ENCODE measurements around the gene CYP2S1. TPM values are rescaled to one million over a fixed set of nuclear protein-coding genes. Genes with fewer than 3 reads are reported as not detected.

Gene CYP2S1
- total and polyA plus RNA-seq, 8 donors, result 7.9 to 85.3 (median 27.4) TPM

DNA sequence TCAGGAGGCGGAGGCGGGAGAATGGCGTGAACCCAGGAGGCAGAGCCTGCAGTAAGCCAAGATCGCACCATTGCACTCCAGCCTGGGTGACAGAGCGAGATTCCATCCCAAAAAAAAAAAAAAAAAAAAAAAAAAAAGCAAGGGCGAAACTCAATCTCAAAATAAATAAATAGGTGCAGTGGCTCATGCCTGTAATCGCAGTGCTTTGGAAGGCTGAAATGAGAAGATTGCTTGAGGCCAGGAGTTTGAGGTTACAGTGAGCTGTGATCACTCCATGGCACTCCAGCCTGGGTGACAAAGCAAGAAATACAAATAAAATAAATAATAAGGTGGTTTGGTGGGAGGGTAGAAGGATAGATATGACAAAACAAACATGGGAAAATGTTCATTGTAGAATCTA lies 39.0 kb upstream of the CYP2S1 start:
- Histone ChIP-seq H3K36me3 (no peaks in the 10 kb centered on the region), H3K4me3 (no peak overlapping the region), H3K9me3 (peaks cover 0 to 5% (median 0%) of the 10 kb centered on the region in 4 donors), H3K27ac (no peak overlapping the region), H3K4me1 (peaks cover 0 to under 1% (median 0%) of the 10 kb centered on the region in 4 donors), H3K27me3 (peaks cover 0 to 1% (median 0%) of the 10 kb centered on the region in 3 donors)
- DNase-seq, result no peak
- 67 to 92% (median 84%) methylated on average over 2 to 7 of the region's 7 CpGs for WGBS, 5 donors
- TF ChIP-seq, protein P1, sequence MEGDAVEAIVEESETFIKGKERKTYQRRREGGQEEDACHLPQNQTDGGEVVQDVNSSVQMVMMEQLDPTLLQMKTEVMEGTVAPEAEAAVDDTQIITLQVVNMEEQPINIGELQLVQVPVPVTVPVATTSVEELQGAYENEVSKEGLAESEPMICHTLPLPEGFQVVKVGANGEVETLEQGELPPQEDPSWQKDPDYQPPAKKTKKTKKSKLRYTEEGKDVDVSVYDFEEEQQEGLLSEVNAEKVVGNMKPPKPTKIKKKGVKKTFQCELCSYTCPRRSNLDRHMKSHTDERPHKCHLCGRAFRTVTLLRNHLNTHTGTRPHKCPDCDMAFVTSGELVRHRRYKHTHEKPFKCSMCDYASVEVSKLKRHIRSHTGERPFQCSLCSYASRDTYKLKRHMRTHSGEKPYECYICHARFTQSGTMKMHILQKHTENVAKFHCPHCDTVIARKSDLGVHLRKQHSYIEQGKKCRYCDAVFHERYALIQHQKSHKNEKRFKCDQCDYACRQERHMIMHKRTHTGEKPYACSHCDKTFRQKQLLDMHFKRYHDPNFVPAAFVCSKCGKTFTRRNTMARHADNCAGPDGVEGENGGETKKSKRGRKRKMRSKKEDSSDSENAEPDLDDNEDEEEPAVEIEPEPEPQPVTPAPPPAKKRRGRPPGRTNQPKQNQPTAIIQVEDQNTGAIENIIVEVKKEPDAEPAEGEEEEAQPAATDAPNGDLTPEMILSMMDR (IDR thresholded peaks at IDR 0.05), result no peak
- no peak for TF ChIP-seq EP300 (IDR thresholded peaks at IDR 0.05)
- TF ChIP-seq POLR2AphosphoS5 (IDR thresholded peaks at IDR 0.05), result no peak
- TF ChIP-seq POLR2A (IDR thresholded peaks at IDR 0.05), result no peak
- intact Hi-C loops (cut with DNase I; ENCODE audit: low total_unique reads), result no loop called here

DNA sequence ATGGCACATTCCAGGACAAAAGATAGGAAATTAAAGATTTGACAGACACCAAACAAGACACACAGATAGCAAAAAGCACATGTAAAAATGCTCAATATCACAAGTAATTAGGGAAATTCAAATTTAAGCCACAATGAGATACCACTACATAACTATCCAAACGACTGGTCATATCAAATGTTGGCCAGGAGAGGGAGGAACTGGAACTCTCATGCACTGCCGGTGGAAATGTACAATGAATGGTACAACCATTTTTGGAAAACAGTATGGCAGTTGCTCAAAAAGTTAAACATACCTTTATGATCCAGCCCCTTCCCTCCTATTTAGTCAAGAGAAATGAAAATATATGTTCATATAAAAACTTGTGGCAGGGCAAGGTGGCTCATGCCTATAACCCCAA lies 36.8 kb upstream of the CYP2S1 start:
- Histone ChIP-seq H3K4me3 (no peak overlapping the region), H3K27ac (no peak overlapping the region), H3K9me3 (peaks cover 0 to 5% (median 0%) of the 10 kb centered on the region in 4 donors), H3K27me3 (no peaks in the 10 kb centered on the region), H3K36me3 (no peaks in the 10 kb centered on the region), H3K4me1 (peaks cover 0 to 9% (median 2%) of the 10 kb centered on the region in 4 donors)
- intact Hi-C loops (cut with DNase I; ENCODE audit: low total_unique reads), result no loop called here
- TF ChIP-seq EP300 (IDR thresholded peaks at IDR 0.05), result no peak
- TF ChIP-seq, protein P1 (IDR thresholded peaks at IDR 0.05), result no peak
- no peak for TF ChIP-seq POLR2A (IDR thresholded peaks at IDR 0.05)
- TF ChIP-seq POLR2AphosphoS5 (IDR thresholded peaks at IDR 0.05), result no peak
- DNase-seq, result no peak
- 68 to 79% (median 74%) methylated on average over 2 of the region's 2 CpGs for WGBS, 5 donors

DNA sequence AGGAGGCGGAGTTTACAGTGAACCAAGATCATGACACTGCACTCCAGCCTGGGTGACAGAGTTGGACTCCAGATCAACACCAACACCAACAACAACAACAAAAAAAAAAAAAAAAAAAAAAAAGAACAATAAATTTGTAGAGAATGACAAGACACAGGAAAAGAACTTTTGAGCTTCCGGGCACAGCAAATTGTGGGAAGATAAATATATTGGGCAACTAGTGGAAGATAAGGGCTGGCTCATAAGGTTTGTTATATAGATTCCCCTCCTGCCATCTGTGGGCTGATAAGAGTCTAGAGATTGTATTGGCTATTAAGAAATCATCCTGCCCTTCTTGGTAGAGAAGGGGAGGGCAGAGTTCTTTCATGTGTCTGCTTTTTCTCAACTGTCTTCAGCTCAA lies 33.1 kb upstream of the CYP2S1 start:
- no peak for DNase-seq
- Histone ChIP-seq H3K27me3 (no peaks in the 10 kb centered on the region), H3K4me1 (peaks cover 0 to 9% (median 2%) of the 10 kb centered on the region in 4 donors), H3K36me3 (no peaks in the 10 kb centered on the region), H3K9me3 (peaks cover 0 to 5% (median 0%) of the 10 kb centered on the region in 4 donors), H3K4me3 (no peak overlapping the region), H3K27ac (peak overlapping the region in 4 of 5 donors; percentile 7 to 68 (median 45))
- intact Hi-C loops (cut with DNase I; ENCODE audit: low total_unique reads), result no loop called here
- 66 to 78% (median 73%) methylated on average over 2 of the region's 2 CpGs for WGBS, 5 donors
- TF ChIP-seq POLR2AphosphoS5 (IDR thresholded peaks at IDR 0.05), result no peak
- TF ChIP-seq, protein P1 (IDR thresholded peaks at IDR 0.05), result no peak
- TF ChIP-seq EP300 (IDR thresholded peaks at IDR 0.05), result no peak

GRCh38 chr19:41161903-41162302 lies 31.1 kb upstream of the CYP2S1 start:
- Histone ChIP-seq H3K4me3 (no peak overlapping the region), H3K4me1 (peaks cover 8 to 19% (median 15%) of the 10 kb centered on the region in 4 donors), H3K27me3 (no peaks in the 10 kb centered on the region), H3K27ac (peak overlapping the region in 3 of 5 donors; percentile 53 to 68 (median 56)), H3K9me3 (no peaks in the 10 kb centered on the region), H3K36me3 (no peaks in the 10 kb centered on the region)
- WGBS, 5 donors, result 91 to 94% (median 93%) methylated on average over 5 of the region's 5 CpGs
- DNase-seq, result no peak
- intact Hi-C loops (cut with DNase I; ENCODE audit: low total_unique reads), result no loop called here
- TF ChIP-seq POLR2A (IDR thresholded peaks at IDR 0.05) (no peak), EP300 (IDR thresholded peaks at IDR 0.05) (no peak), POLR2AphosphoS5 (IDR thresholded peaks at IDR 0.05) (no peak)
- TF ChIP-seq, protein P1 (IDR thresholded peaks at IDR 0.05), result no peak
